ENCODE results near the gene OR1S1.

OR1S1 gene

DNA sequence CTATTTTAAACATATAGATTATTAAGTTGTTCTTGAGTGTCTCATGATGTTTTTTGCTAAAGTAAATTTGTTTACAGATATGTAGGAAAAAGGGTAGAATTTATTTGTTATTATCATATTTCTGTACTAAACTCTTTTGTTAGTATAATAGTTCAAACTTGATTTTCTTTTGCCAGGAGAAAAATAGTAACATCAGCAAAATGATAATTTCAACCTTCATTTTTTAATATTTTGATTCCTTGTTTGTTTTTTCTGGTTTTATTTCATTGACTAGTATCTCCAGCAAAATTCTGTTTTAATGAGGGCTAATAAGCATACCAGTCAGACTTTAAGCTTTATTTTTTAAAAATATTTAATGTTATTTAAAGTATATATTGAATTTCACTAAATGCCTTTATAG, 4.0 kb downstream of the OR1S1 start:
- H3K27me3 ChIP-seq (ENCODE audit: insufficient read depth, low read length): no peaks in the 10 kb centered on the region

GRCh38 chr11:58222721-58223120, 10.2 kb downstream of the OR1S1 start:
- no peak overlapping the region for H2AFZ ChIP-seq (ENCODE audit: low read depth, low read length)
- H3K27me3 ChIP-seq (ENCODE audit: insufficient read depth, low read length): no peaks in the 10 kb centered on the region
- H3K4me1 ChIP-seq (ENCODE audit: insufficient read depth, low read length): no peaks in the 10 kb centered on the region
- no peak overlapping the region for H3K4me3 ChIP-seq (ENCODE audit: low read length)
- no peaks in the 10 kb centered on the region for H3K36me3 ChIP-seq (ENCODE audit: insufficient read depth, low read length)
- H3K9me3 ChIP-seq (ENCODE audit: low read length): no peaks in the 10 kb centered on the region

More for the DNA sequence above, 4.0 kb downstream of the OR1S1 start:
- Histone ChIP-seq H3K4me1 (ENCODE audit: insufficient read depth, low read length) (no peaks in the 10 kb centered on the region), H3K4me3 (ENCODE audit: low read length) (no peak overlapping the region), H3K36me3 (ENCODE audit: insufficient read depth, low read length) (no peaks in the 10 kb centered on the region), H2AFZ (ENCODE audit: low read depth, low read length) (no peak overlapping the region), H3K9me3 (ENCODE audit: low read length) (no peaks in the 10 kb centered on the region)

DNA sequence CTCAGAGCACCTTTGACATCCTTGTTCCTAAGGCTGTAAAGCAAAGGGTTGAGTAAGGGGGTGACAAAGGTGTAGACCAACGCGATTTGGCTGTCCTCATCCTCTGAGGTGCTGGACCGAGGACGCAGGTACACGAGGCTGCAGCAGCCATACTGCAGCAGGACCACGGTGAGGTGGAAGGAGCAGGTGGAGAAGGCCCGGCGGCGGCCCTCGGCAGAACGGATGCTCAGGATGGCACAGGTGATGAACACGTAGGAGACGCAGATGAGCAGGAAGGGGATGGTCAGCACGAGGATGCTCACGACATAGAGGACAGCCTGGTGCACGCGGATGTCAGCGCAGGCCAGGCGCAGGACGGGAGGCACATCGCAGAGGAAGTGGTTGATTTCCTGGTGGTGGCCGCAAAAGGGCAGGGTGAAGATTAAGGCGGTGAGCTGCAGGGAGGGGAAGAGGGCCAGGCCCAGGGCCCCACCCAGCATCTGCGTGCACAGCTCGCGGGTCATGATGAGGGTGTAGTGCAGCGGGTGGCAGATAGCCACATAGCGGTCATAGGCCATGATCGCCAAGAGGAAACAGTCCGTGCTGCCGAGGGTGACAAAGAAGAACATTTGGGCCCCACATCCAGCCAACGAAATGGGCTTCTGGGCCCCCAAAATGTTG, 15.6 kb downstream of the OR1S1 start:
- H3K4me1 ChIP-seq (ENCODE audit: insufficient read depth, low read length): no peaks in the 10 kb centered on the region
- H3K9me3 ChIP-seq (ENCODE audit: low read length): no peaks in the 10 kb centered on the region
- no peaks in the 10 kb centered on the region for H3K27me3 ChIP-seq (ENCODE audit: insufficient read depth, low read length)
- no peaks in the 10 kb centered on the region for H3K36me3 ChIP-seq (ENCODE audit: insufficient read depth, low read length)
- no peak overlapping the region for H3K4me3 ChIP-seq (ENCODE audit: low read length)
- no peak overlapping the region for H2AFZ ChIP-seq (ENCODE audit: low read depth, low read length)

DNA sequence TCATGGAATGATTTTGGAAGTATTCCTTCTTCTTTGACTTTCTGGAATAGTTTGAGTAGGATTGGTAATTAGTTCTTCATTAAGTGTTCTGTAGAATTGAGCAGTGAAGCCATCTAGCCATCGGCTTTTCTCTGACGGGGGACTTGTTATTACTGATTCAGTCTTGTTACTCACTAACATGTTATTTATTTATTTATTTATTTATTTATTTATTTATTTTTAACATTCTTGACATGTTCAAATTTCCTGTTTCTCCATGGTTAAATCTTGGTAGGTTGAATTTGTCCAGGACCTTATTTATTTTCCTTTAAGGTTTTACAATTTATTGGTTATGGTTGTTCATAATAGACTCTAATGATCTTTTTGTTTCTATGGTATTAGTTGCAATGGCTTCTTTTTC, 31.4 kb downstream of the OR1S1 start:
- no peak overlapping the region for H2AFZ ChIP-seq (ENCODE audit: low read depth, low read length)
- H3K4me3 ChIP-seq (ENCODE audit: low read length): no peak overlapping the region
- H3K9me3 ChIP-seq (ENCODE audit: low read length): no peaks in the 10 kb centered on the region
- H3K27me3 ChIP-seq (ENCODE audit: insufficient read depth, low read length): no peaks in the 10 kb centered on the region
- no peaks in the 10 kb centered on the region for H3K36me3 ChIP-seq (ENCODE audit: insufficient read depth, low read length)
- H3K4me1 ChIP-seq (ENCODE audit: insufficient read depth, low read length): no peaks in the 10 kb centered on the region

DNA sequence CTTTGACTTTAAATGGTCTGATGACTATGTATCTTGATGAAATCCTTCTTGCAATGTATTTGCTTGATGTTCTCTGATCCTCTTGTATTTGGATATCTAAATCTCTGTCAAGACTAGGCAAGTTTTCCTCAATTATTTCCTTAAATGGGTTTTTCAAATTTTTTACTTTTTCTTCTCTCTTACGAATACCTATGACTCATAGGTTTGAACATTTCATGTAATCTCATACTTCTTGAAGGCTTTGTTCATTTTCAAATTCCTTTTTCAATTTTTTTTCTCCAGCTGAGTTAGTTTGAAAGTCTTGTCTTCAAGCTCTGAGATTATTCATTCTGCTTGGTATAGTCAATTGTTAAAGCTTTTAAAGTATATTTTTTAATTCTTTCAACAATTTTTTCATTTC, 42.4 kb downstream of the OR1S1 start:
- Histone ChIP-seq H3K27me3 (ENCODE audit: insufficient read depth, low read length) (no peaks in the 10 kb centered on the region), H3K4me1 (ENCODE audit: insufficient read depth, low read length) (no peaks in the 10 kb centered on the region), H3K9me3 (ENCODE audit: low read length) (no peaks in the 10 kb centered on the region), H2AFZ (ENCODE audit: low read depth, low read length) (no peak overlapping the region), H3K36me3 (ENCODE audit: insufficient read depth, low read length) (no peaks in the 10 kb centered on the region), H3K4me3 (ENCODE audit: low read length) (no peak overlapping the region)

DNA sequence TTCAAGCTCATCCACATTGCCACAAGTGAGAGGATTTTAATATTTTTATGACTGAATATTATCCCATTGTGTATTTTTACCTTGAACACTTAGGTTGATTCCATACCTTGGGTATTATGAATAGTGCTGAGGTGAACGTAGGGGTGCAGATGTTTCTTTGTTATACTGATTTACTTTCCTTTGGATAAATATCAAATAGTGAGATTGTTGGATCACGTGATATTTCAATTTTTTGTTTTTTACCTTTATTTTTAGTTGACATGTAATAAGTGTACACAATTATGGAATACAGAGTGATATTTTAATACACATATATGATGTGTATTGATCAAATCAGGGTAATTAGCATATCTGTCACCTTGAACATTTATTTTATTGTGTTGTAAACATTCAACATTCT, 47.5 kb downstream of the OR1S1 start:
- no peaks in the 10 kb centered on the region for H3K27me3 ChIP-seq (ENCODE audit: insufficient read depth, low read length)
- no peaks in the 10 kb centered on the region for H3K4me1 ChIP-seq (ENCODE audit: insufficient read depth, low read length)
- no peak overlapping the region for H2AFZ ChIP-seq (ENCODE audit: low read depth, low read length)
- no peaks in the 10 kb centered on the region for H3K36me3 ChIP-seq (ENCODE audit: insufficient read depth, low read length)
- no peak overlapping the region for H3K4me3 ChIP-seq (ENCODE audit: low read length)
- no peaks in the 10 kb centered on the region for H3K9me3 ChIP-seq (ENCODE audit: low read length)

Data from neuron (in vitro differentiated cells).